COLO829 (cell line): ENCODE measurements around the gene SUOX.
"Not testable (repeated sequence)": the region's sequence is repeated elsewhere in the genome, so short reads cannot be mapped to it uniquely, and the experiment has no call there.

ENCODE experiments used
- DNase-seq: peaks from one replicate; pipeline ENCODE4 v3.0.0; 2012; ENCODE audit warnings: low spot score

The SUOX gene

GRCh38 chr12:55996715-55997534 is at the start of gene SUOX:
SUOX (plus strand) TSS chr12:55997276; CDS start chr12:56002222, 4,946 bp downstream.
- peak; percentile 97 for DNase-seq

GRCh38 chr12:55955344-55955743 is 41.7 kb upstream of the SUOX start:
- DNase-seq = no peak

GRCh38 chr12:55955800-55956508 is 41.1 kb upstream of the SUOX start:
- DNase-seq = no peak

GRCh38 chr12:55957106-55957859 is 39.8 kb upstream of the SUOX start:
- DNase-seq = no peak

DNA sequence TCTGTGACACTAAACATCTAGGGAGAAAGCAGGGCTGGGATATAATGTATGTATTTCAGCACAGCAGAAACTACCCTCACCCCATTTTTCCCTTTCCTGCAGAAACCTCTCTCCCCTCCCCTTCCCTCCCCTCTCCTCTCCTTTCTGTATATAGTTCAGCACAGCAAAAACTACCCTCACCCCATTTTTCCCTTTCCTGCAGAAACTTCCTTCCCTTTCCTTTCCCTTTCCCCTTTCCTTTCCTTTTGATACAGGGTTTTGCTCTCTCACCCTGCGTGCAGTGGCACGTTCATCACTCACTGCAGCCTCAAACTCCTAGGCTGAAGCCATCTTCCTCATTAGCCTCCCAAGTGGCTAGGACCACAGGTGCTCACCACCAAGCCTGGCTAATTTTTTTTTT is 33.3 kb upstream of the SUOX start:
- DNase-seq = no peak

- no peak for DNase-seq
Measured at GRCh38 chr12:55965240-55965639, 31.8 kb upstream of the SUOX start.

DNA sequence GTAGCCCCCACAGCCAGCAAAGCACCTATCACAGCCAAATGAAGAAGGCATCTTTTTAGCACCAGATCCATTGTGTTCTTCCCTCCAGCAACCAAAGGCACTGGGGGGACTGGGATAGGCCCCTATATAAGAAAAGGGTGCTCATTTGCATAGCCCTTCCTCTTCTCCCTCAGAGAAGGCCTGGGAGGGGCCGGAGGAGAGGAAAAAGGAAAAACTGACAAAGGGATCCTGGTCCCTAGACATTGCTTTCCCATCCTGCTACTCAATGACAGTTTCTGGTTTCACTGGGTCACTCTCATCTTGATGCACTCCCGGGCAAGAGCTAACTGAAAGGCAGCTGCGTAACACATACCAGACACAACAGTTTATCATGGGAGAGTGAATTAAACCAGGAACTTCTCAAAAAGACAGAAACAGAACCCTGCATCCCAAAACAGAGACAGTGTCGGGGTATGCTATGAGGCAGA is 31.1 kb upstream of the SUOX start, which contains the start of gene PMEL:
PMEL (minus strand) TSS at position 102 of the 467 bp plus-strand sequence; CDS start at position 71, 31 bp downstream.
- no peak for DNase-seq

- peak; percentile 86 for DNase-seq
Measured at GRCh38 chr12:55966408-55967281, 30.4 kb upstream of the SUOX start, which contains the start of gene CDK2. CDK2 (plus strand) TSS chr12:55966830; CDS start chr12:55967009, 179 bp downstream.

DNA sequence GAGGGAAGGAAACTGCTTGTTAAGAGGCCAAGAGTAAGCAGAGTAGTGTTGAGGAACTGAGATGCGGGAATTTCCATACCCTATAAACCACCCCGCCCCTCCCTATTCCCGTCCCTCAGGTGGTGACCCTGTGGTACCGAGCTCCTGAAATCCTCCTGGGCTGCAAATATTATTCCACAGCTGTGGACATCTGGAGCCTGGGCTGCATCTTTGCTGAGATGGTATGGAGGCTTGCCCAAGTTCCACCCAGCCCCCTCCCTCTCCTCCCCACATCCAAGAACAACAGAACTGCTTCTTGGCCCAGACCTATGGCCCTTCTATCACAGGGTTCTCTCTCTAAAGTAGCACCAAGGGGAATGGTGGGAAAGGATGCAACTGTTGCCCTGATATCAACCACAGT is 27.7 kb upstream of the SUOX start:
- DNase-seq = no peak

- peak; percentile 71 for DNase-seq
Measured at GRCh38 chr12:55970775-55971174, 26.3 kb upstream of the SUOX start.

DNA sequence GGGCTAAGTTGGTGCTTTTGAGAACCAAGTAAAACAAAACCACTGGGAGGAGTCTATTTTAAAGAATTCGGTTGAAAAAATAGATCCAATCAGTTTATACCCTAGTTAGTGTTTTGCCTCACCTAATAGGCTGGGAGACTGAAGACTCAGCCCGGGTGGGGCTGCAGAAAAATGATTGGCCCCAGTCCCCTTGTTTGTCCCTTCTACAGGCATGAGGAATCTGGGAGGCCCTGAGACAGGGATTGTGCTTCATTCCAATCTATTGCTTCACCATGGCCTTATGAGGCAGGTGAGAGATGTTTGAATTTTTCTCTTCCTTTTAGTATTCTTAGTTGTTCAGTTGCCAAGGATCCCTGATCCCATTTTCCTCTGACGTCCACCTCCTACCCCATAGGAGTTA is 25.0 kb upstream of the SUOX start:
- no peak for DNase-seq

DNA sequence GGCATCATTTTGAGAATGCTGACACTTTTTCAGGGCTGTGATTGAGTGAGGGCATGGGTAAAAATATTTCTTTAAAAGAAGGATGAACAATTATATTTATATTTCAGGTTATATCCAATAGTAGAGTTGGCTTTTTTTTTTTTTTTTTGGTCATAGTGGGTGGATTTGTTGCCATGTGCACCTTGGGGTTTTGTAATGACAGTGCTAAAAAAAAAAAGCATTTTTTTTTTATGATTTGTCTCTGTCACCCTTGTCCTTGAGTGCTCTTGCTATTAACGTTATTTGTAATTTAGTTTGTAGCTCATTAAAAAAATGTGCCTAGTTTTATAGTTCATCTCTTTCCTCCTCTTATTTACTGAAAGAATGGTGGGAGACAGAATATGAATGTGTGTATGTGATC is 24.6 kb upstream of the SUOX start:
- no peak for DNase-seq

GRCh38 chr12:55972911-55973598 is 24.0 kb upstream of the SUOX start:
- no peak for DNase-seq

- DNase-seq = peak; percentile 95
Measured at GRCh38 chr12:55973599-55974307, 23.3 kb upstream of the SUOX start, which contains the start of gene RAB5B. RAB5B (plus strand) TSS chr12:55974078; CDS start chr12:55986961, 12,883 bp downstream.

- DNase-seq = no peak
Measured at GRCh38 chr12:55974308-55974730, 22.8 kb upstream of the SUOX start.

DNA sequence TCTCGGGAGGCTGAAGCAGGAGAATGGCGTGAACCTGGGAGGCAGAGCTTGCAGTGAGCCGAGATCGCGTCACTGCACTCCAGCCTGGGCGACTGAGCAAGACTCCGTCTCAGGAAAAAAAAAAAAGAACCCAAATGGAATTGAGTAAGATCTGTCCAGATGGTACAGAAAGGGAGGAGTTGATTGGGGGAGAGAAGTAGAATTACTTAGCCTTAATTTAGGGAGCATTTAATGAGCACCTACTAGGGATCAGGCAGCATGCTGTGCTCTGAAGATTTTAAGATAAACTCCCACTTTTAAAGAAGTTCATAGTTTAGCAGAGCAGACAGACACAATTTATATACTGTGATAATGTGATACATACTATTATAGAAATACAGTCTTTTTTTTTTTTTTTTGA is 18.7 kb upstream of the SUOX start:
- no peak for DNase-seq

GRCh38 chr12:55979069-55979468 is 18.0 kb upstream of the SUOX start:
- DNase-seq = no peak

GRCh38 chr12:55981882-55982281 is 15.2 kb upstream of the SUOX start:
- not testable (repeated sequence) for DNase-seq

- no peak for DNase-seq
Measured at GRCh38 chr12:55982319-55982936, 14.6 kb upstream of the SUOX start.
